HG03378 (cell line): ENCODE data around the gene OR10H3.
"Not testable (repeated sequence)": the region's sequence is repeated elsewhere in the genome, so short reads cannot be mapped to it uniquely, and the experiment has no call there.

Experiments used
- ATAC-seq: cut with Tn5 transposase; IDR thresholded peaks from one replicate; pipeline ENCODE4 v1.9.1; 2021; ENCODE audit warnings: mild to moderate bottlenecking, moderate library complexity; ENCODE audit not compliant: unreplicated experiment

OR10H3 gene

GRCh38 chr19:15776991-15777970, 39.5 kb downstream of the OR10H3 start:
- ATAC-seq: no peak

DNA sequence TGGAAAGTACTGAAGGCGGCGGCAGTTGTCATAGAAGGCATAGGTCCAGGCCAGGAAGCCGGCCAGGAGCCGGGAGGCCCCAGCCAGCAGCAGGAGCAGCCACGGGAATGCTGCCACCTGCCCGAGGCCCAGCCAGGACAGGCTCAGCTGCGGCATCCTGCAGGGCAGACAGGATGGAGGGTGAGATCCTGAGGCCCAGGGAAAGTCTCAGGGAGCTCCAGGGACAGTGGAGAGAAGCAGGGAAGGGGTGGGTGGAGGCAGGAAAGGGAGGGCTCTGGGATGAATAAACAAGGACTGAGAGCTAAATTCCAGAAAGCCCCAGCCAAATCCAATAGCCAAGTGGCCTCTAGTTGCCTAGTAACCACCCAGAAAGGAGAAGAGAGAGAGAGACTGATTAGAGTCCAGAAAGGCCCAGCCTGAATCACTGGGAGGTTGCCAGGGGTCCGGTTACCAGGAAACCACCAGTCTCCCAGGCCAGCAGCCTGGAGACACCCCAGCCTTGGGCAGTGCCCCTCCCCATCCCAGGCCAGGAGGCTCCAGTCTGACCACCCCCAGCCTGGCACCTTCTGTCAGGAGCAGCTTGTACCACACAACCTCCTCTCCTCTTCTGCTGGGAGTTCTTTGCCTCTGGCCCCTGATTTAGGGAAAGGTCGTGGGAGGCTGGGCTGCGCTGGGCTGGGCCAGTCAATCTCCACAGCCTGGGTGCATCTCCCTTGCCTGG, 42.1 kb downstream of the OR10H3 start:
- no peak for ATAC-seq

- ATAC-seq: no peak
Observed at GRCh38 chr19:15780610-15781418, 43.0 kb downstream of the OR10H3 start.

- ATAC-seq: no peak
Observed at GRCh38 chr19:15781661-15782060, 43.9 kb downstream of the OR10H3 start.

DNA sequence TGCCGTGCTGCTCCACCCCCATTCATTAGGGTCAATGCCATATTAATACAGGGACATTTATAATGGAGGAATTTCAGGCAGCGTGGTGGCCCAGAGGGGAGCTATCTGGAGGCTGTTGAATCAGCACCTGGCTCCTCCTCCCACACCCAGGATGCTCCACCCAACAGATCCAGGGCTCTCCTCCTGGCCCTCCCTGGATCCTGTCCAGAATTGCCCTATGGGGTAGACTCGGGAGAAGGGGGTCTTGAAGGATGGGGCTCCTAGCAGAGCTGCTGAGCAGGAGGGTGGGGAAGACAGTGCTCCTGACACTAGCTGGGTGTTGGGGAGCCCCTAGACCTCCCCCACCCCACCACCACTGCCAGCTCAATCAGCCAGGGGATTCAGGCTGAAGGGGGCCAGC, 44.4 kb downstream of the OR10H3 start:
- ATAC-seq: no peak

DNA sequence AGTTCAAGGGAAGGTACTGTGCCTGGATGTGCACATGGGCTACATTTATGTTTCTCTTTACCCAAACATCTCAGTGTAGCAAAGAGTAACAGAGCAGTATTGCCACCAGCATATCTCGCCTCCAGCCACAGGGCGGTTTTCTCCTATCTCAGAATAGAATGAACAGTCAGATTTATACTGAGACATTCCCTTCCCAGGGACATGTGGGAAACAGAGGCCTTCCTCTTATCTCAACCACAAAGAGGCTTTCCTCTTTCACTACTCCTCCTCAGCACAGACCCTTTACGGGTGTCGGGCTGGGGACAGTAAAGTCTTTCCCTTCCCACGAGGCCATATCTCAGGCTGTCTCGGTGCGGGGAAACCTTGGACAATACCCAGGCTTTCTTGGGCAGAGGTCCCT, 45.1 kb downstream of the OR10H3 start:
- not testable (repeated sequence) for ATAC-seq

GRCh38 chr19:15787611-15788155, 49.9 kb downstream of the OR10H3 start, which contains the start of gene OR10H5:
OR10H5 (plus strand) TSS chr19:15787661; CDS start chr19:15794049, 6,388 bp downstream.
- no peak for ATAC-seq

DNA sequence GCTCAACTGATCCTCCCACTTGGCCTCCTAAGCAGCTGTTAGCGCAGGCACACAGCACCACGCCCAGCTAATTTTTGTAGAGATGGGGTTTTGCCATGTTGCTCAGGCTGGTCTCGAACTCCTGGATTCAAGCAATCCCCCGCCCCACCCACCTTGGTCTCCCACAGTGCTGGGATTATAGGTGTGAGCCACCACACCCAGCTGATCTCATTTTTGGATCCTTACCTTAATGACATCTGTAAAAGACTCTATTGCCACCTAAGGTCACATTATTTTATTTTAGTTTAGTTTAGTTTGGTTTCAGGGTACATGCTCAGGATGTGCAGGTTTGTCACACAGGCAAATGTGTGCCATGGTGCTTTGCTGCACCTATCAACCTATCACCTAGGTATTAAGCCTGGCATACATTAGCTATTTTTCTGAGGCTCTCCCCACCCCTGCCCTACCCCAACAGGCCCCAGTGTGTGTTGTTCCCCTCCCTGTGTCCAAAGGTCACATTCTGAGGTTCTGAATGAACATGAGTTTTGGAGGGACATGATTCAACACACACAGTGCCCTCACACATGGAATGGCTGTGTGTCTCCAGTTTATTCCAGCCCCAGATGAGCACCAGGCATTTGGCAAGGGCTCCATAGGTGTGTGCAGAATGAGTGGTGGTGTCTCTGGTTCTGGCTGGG, 50.9 kb downstream of the OR10H3 start:
- ATAC-seq: no peak

- no peak for ATAC-seq
Observed at GRCh38 chr19:15790096-15790495, 52.3 kb downstream of the OR10H3 start.
